ENCODE data around the gene CNOT11. TPM values are rescaled to one million over a fixed set of nuclear protein-coding genes. Genes with fewer than 3 reads are reported as not detected.

Gene CNOT11
- total and polyA plus RNA-seq, 2 of the 13 experiments (the other 11 are each of a cell fraction or from before 2014, with no cell fraction given): 114 to 209 TPM

GRCh38 chr2:101241158-101241557 is 11.5 kb upstream of the CNOT11 start (continued):
- TF ChIP-seq, protein P1, sequence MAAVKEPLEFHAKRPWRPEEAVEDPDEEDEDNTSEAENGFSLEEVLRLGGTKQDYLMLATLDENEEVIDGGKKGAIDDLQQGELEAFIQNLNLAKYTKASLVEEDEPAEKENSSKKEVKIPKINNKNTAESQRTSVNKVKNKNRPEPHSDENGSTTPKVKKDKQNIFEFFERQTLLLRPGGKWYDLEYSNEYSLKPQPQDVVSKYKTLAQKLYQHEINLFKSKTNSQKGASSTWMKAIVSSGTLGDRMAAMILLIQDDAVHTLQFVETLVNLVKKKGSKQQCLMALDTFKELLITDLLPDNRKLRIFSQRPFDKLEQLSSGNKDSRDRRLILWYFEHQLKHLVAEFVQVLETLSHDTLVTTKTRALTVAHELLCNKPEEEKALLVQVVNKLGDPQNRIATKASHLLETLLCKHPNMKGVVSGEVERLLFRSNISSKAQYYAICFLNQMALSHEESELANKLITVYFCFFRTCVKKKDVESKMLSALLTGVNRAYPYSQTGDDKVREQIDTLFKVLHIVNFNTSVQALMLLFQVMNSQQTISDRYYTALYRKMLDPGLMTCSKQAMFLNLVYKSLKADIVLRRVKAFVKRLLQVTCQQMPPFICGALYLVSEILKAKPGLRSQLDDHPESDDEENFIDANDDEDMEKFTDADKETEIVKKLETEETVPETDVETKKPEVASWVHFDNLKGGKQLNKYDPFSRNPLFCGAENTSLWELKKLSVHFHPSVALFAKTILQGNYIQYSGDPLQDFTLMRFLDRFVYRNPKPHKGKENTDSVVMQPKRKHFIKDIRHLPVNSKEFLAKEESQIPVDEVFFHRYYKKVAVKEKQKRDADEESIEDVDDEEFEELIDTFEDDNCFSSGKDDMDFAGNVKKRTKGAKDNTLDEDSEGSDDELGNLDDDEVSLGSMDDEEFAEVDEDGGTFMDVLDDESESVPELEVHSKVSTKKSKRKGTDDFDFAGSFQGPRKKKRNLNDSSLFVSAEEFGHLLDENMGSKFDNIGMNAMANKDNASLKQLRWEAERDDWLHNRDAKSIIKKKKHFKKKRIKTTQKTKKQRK (IDR thresholded peaks at IDR 0.05; ENCODE audit: low read length): no peak
- TF ChIP-seq ZNF609 (CRISPR knock-in tag; IDR thresholded peaks at IDR 0.05; ENCODE audit: borderline replicate concordance) (no peak), ZBTB4 (CRISPR knock-in tag; IDR thresholded peaks at IDR 0.05; ENCODE audit: borderline replicate concordance) (no peak), SUZ12 (IDR thresholded peaks at IDR 0.05; ENCODE audit: low read depth, low read length) (no peak)

Measured in HepG2 (cell line).